ENCODE results near the gene ARAP2.

The ARAP2 gene

GRCh38 chr4:36042122-36042970 lies 202.0 kb downstream of the ARAP2 start:
- no peak for DNase-seq (ENCODE audit: low read depth)

GRCh38 chr4:36041340-36041739 lies 203.0 kb downstream of the ARAP2 start:
- DNase-seq (ENCODE audit: low read depth): no peak

DNA sequence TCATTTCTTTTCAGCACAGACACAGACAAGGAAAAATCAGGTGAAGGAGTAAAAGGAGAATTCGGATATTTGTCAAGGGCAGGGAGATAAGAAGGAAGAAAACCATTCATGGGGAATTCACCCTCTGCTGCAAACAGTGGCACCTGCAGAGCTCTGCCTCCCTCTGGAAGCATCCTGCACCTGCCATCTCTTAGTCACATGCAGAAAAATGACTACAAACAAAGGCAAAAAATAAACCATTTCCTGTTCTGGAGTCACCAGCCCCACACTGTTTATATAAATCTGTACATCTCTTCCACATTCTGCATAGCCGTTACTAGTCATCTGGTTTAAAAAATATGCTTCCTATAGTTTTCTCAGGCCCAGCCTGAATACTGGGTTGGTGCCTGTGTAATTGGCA lies 205.3 kb downstream of the ARAP2 start:
- DNase-seq (ENCODE audit: low read depth): no peak

DNA sequence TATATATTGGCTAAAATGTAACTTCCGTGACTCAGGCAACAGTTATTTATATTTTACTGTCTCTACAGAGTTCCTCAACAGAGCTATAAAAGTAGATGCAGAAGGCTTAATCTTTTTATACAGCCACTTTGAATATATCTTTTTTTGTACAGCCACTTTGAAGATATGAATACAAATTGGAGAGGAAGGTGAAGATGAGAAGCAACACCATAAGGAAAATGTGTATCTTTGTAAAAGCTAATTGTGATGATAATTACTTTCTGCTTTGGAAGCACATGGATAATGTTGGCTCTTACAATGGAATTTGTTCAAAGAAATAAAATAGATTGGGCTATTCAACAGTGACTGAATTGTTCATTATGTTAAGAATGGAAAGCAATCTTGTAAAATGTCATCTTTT lies 205.8 kb downstream of the ARAP2 start:
- no peak for DNase-seq (ENCODE audit: low read depth)

DNA sequence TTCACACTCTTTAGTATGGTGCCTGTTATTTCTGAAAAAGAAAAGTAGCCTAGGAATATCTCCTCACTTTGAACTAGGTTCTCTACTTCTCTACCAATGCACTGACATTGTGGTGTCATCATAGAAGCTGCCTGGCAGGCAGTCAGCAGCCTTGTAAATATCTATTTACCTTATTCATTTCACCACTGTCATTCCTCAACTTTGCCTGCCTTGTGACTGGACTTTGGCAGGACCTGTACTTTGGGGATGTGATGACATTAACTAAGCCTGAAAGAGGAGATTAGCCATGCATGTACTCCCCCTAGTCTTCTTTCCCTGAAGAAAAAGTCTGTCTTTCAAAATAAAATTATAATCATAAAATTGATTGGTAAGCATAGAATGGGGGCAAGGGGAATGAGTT lies 207.2 kb downstream of the ARAP2 start:
- no peak for DNase-seq (ENCODE audit: low read depth)

- DNase-seq (ENCODE audit: low read depth): no peak
Observed at GRCh38 chr4:36029951-36030350, 214.4 kb downstream of the ARAP2 start.

- DNase-seq (ENCODE audit: low read depth): no peak
Observed at GRCh38 chr4:36027203-36027602, 217.1 kb downstream of the ARAP2 start.

GRCh38 chr4:36026348-36026880 lies 217.9 kb downstream of the ARAP2 start:
- DNase-seq (ENCODE audit: low read depth): no peak

GRCh38 chr4:36024901-36025660 lies 219.2 kb downstream of the ARAP2 start:
- DNase-seq (ENCODE audit: low read depth): no peak

DNA sequence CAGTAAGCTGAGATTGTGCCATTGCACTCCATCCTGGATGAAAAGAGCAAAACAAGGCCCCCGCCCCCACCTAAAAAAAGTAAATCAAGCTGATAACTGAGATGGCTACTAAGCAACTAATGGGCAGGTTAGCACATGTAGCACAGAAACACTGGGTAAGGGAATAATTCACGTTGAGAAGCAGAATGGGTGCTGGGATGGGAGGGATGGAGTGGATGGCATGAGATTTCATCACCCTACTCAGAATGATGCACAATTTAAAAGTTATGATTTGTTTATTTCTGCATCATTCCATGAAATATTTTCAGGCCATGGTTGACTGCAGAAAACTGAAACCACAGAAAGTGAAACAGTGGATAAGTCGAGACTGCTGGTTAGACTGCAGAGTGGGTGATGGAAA lies 224.0 kb downstream of the ARAP2 start:
- no peak for DNase-seq (ENCODE audit: low read depth)
